SK-N-SH treated with all-trans-retinoic acid at 6 μM for 48 hours (cell line): ENCODE results near the gene BMS1.
A peak's percentile ranks its signal among the peaks of the same experiment; 100 is the strongest.

ENCODE experiments used
- ARNTL ChIP-seq: fragments of 450-650 bp; formaldehyde crosslinking; IDR thresholded peaks from 2 replicates; pipeline ENCODE4 v1.5.0; 2020; ENCODE audit warnings: low read depth, mild to moderate bottlenecking, moderate library complexity, borderline replicate concordance
- ISL1 ChIP-seq: fragments of 250-450 bp; sonication (Bioruptor Pico); IDR thresholded peaks from 2 replicates; pipeline ENCODE4 v2.1.2; 2022; ENCODE audit warnings: mild to moderate bottlenecking, moderate library complexity
- RARB ChIP-seq: fragments of 250-450 bp; sonication (Bioruptor Pico); IDR thresholded peaks from 2 replicates; pipeline ENCODE4 v1.8.0; 2021; ENCODE audit warnings: mild to moderate bottlenecking, moderate library complexity
- SNAI2 ChIP-seq: fragments of 250-450 bp; sonication (Bioruptor Pico); IDR thresholded peaks from 2 replicates; pipeline ENCODE4 v1.5.0; 2020; ENCODE audit warnings: mild to moderate bottlenecking, moderate library complexity
- ZNF70 ChIP-seq: fragments of 450-650 bp; formaldehyde crosslinking; IDR thresholded peaks from 2 replicates; pipeline ENCODE4 v1.5.0; 2020; ENCODE audit warnings: mild to moderate bottlenecking, moderate library complexity
- ZNF8 ChIP-seq: fragments of 450-650 bp; formaldehyde crosslinking; IDR thresholded peaks from 2 replicates; pipeline ENCODE4 v1.5.0; 2020; ENCODE audit warnings: mild to moderate bottlenecking, moderate library complexity
- TF ChIP-seq, protein P1 (sequence below): fragments of 250-450 bp; sonication (Bioruptor Pico); IDR thresholded peaks from 2 replicates; pipeline ENCODE4 v1.8.0; 2020; ENCODE audit warnings: mild to moderate bottlenecking, moderate library complexity, borderline replicate concordance
- TF ChIP-seq, protein P2 (sequence below): fragments of 250-450 bp; sonication (Bioruptor Pico); IDR thresholded peaks from 2 replicates; pipeline ENCODE4 v1.5.1; 2021; ENCODE audit warnings: mild to moderate bottlenecking, moderate library complexity

GRCh38 chr10:42782446-42783180 is at the start of gene BMS1:
- TF ChIP-seq ARNTL (CRISPR knock-in tag) = no peak
- no peak for TF ChIP-seq ZNF8
- no peak for TF ChIP-seq SNAI2 (CRISPR knock-in tag)
- TF ChIP-seq, protein P1, sequence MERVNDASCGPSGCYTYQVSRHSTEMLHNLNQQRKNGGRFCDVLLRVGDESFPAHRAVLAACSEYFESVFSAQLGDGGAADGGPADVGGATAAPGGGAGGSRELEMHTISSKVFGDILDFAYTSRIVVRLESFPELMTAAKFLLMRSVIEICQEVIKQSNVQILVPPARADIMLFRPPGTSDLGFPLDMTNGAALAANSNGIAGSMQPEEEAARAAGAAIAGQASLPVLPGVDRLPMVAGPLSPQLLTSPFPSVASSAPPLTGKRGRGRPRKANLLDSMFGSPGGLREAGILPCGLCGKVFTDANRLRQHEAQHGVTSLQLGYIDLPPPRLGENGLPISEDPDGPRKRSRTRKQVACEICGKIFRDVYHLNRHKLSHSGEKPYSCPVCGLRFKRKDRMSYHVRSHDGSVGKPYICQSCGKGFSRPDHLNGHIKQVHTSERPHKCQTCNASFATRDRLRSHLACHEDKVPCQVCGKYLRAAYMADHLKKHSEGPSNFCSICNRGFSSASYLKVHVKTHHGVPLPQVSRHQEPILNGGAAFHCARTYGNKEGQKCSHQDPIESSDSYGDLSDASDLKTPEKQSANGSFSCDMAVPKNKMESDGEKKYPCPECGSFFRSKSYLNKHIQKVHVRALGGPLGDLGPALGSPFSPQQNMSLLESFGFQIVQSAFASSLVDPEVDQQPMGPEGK (CRISPR knock-in tag) = no peak; the same call in 1 of the 2 replicates
- no peak for TF ChIP-seq ISL1 (CRISPR knock-in tag)
- 0 out of 2 replicates have a peak, but pooled peaks have one; percentile 41 for TF ChIP-seq RARB
- TF ChIP-seq, protein P2, sequence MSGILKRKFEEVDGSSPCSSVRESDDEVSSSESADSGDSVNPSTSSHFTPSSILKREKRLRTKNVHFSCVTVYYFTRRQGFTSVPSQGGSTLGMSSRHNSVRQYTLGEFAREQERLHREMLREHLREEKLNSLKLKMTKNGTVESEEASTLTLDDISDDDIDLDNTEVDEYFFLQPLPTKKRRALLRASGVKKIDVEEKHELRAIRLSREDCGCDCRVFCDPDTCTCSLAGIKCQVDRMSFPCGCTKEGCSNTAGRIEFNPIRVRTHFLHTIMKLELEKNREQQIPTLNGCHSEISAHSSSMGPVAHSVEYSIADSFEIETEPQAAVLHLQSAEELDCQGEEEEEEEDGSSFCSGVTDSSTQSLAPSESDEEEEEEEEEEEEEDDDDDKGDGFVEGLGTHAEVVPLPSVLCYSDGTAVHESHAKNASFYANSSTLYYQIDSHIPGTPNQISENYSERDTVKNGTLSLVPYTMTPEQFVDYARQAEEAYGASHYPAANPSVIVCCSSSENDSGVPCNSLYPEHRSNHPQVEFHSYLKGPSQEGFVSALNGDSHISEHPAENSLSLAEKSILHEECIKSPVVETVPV (CRISPR knock-in tag) = no peak
- TF ChIP-seq ZNF70 = no peak
